Measurements from ENCODE around the gene STAT3.
"Not testable (repeated sequence)": the region's sequence is repeated elsewhere in the genome, so short reads cannot be mapped to it uniquely, and the experiment has no call there.

The STAT3 gene

DNA sequence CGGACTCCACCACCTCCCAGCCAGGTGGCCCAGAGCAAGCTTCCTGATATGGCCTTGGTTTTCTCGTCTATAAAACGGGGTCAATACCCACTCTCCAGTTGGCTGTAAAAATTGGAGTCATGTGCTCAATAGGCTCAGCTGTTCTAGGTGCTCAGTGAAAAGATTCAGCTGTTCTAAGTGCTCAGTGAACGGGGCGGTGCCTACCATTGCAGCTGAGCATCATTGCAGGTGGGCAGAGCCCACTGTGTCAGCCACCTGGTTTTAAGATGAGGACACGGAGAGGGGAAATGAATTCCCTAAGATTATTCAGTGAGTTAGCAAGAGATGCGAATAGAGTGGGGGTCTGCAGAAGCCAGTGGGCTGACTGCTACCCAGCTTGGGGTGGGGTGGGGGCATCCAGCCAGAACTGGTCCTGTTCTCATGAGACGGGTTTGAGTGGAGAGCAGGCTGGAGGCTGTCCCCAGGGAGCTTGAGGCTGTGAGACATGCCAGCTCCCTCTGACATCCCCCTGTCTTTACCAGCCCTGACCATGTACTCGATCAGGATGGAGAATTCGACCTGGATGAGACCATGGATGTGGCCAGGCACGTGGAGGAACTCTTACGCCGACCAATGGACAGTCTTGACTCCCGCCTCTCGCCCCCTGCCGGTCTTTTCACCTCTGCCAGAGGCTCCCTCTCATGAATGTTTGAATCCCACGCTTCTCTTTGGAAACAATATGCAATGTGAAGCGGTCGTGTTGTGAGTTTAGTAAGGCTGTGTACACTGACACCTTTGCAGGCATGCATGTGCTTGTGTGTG is 78.1 kb downstream of the STAT3 start:
- TF ChIP-seq ZFX (IDR thresholded peaks at IDR 0.05; ENCODE audit: borderline replicate concordance), result no peak
- TF ChIP-seq, protein P1, sequence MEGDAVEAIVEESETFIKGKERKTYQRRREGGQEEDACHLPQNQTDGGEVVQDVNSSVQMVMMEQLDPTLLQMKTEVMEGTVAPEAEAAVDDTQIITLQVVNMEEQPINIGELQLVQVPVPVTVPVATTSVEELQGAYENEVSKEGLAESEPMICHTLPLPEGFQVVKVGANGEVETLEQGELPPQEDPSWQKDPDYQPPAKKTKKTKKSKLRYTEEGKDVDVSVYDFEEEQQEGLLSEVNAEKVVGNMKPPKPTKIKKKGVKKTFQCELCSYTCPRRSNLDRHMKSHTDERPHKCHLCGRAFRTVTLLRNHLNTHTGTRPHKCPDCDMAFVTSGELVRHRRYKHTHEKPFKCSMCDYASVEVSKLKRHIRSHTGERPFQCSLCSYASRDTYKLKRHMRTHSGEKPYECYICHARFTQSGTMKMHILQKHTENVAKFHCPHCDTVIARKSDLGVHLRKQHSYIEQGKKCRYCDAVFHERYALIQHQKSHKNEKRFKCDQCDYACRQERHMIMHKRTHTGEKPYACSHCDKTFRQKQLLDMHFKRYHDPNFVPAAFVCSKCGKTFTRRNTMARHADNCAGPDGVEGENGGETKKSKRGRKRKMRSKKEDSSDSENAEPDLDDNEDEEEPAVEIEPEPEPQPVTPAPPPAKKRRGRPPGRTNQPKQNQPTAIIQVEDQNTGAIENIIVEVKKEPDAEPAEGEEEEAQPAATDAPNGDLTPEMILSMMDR (IDR thresholded peaks at IDR 0.05), result no peak
- H3K27ac ChIP-seq, result no peak overlapping the region

DNA sequence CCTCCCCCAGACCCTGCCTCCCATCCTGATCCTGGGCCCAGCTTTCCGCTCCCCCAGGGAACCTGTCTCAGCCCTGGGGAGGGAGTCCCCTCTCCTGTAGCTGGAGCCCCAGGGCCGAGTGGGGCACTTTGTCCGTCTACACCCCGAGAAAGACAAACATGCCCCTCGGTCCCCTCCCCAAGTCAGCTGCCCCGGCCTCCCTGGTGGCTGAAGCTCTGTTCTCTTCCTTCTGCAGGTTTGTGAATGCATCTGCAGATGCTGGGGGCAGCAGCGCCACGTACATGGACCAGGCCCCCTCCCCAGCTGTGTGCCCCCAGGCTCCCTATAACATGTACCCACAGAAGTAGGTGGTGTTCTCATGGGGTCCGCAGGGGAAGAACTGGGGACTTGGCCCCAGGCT is 79.1 kb downstream of the STAT3 start:
- H3K27ac ChIP-seq, result no peak overlapping the region
- TF ChIP-seq, protein P1 (IDR thresholded peaks at IDR 0.05), result no peak
- no peak for TF ChIP-seq ZFX (IDR thresholded peaks at IDR 0.05; ENCODE audit: borderline replicate concordance)

DNA sequence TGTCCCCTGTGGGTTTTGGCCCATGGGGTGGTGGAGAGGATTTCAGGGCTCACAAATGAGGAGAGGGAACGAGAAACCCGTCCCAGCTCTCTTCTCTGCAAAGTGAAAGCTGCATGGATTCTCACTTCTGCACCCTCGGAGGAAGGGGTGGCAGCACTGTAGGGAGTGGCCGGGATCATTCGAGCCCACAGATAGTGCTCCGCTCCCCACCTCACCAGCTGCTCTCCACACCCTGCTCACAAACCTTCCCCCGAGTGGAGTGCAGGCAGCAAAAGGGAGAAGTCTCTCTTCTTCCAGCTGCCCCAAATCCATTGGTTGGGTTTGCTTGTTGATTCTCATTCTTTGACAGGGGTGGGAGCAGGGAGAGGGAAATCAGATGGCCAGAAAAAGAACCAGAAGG is 79.8 kb downstream of the STAT3 start:
- no peak for TF ChIP-seq ZFX (IDR thresholded peaks at IDR 0.05; ENCODE audit: borderline replicate concordance)
- TF ChIP-seq, protein P1 (IDR thresholded peaks at IDR 0.05), result no peak
- no peak overlapping the region for H3K27ac ChIP-seq

DNA sequence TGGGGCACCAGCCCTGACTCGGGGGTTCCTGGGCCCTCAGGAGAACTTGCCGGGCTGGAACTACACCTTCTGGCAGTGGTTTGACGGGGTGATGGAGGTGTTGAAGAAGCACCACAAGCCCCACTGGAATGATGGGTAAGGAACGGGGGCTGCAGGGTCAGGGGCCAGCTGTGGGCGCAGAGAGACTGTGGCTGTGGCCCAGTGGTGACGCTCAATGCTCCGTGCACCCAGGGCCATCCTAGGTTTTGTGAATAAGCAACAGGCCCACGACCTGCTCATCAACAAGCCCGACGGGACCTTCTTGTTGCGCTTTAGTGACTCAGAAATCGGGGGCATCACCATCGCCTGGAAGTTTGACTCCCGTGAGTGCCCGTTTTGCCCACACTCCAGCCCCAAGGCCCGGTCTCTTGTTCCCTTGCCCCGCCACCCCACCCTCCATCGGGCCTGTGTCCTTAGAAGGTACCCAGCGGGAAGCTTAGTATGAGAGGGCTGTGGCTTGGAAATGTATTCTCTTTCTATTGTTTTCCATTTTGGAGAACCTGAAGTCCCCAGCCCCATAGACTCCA is 80.8 kb downstream of the STAT3 start:
- no peak for TF ChIP-seq ZFX (IDR thresholded peaks at IDR 0.05; ENCODE audit: borderline replicate concordance)
- TF ChIP-seq, protein P1 (IDR thresholded peaks at IDR 0.05), result no peak

DNA sequence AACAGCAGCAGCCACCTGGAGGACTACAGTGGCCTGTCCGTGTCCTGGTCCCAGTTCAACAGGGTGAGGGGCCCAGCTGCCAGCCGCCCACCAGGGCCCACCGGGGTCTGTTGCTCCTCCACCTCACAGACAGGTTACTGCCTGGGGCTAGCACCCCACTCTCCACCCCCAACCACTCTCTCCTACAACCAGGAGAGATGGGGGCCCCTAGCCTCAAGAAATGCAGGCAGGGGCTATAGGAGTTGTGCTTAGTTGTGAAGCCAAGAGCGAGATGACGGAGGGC is 81.9 kb downstream of the STAT3 start:
- no peak overlapping the region for H3K27ac ChIP-seq
- TF ChIP-seq, protein P1 (IDR thresholded peaks at IDR 0.05), result no peak
- no peak for TF ChIP-seq ZFX (IDR thresholded peaks at IDR 0.05; ENCODE audit: borderline replicate concordance)

More for the DNA sequence above, 80.8 kb downstream of the STAT3 start:
- H3K27ac ChIP-seq, result no peak overlapping the region

GRCh38 chr17:42305543-42306384 is 82.5 kb downstream of the STAT3 start:
- TF ChIP-seq, protein P1 (IDR thresholded peaks at IDR 0.05), result no peak
- TF ChIP-seq ZFX (IDR thresholded peaks at IDR 0.05; ENCODE audit: borderline replicate concordance), result no peak

GRCh38 chr17:42305031-42305330 is 83.3 kb downstream of the STAT3 start:
- H3K27ac ChIP-seq, result not testable (repeated sequence)

More at GRCh38 chr17:42305543-42306384, 82.5 kb downstream of the STAT3 start:
- H3K27ac ChIP-seq, result no peak overlapping the region

Data from 22Rv1 (cell line).